Thyroid gland (tissue), 4 donors: ENCODE measurements around the gene LIFR. TPM values are rescaled to one million over a fixed set of nuclear protein-coding genes. Genes with fewer than 3 reads are reported as not detected.
A peak's percentile ranks its signal among the peaks of the same experiment; 100 is the strongest.

Experiments used
- DNase-seq, 2 donors: peaks; one replicate each; pipeline ENCODE4 v3.0.0-alpha.2; 2019
- H3K27ac ChIP-seq, 3 donors: fragments of 200-600 bp; sonication (generic); 1 replicate in 2 of 3; 2 replicates in 1 of 3; pipeline ENCODE4 v1.5.1; 2016 to 2019; ENCODE audit warnings: mild to moderate bottlenecking in 1 of 3, moderate library complexity in 1 of 3
- H3K27me3 ChIP-seq: fragments of 200-600 bp; sonication (generic); one replicate; pipeline ENCODE4 v1.5.1; 2019
- H3K36me3 ChIP-seq, 2 donors: fragments of 200-600 bp; sonication (generic); one replicate each; pipeline ENCODE4 v1.5.1; 2016 to 2019
- H3K4me1 ChIP-seq, 2 donors: fragments of 200-600 bp; sonication (generic); one replicate each; pipeline ENCODE4 v1.5.1; 2017 to 2019
- H3K4me3 ChIP-seq, 3 donors: fragments of 200-600 bp; sonication (generic); replicated peaks in 1 of 3; 1 replicate in 2 of 3; 2 replicates in 1 of 3; pipeline ENCODE4 v1.5.1; 2016; ENCODE audit warnings: mild to moderate bottlenecking in 1 of 3
- H3K9me3 ChIP-seq: fragments of 200-600 bp; sonication (generic); one replicate; pipeline ENCODE4 v1.5.1; 2017
- CTCF ChIP-seq, 6 experiments: fragments of 200-600 bp in 3 of 6; fragments of 450-650 bp in 3 of 6; sonication (generic) in 3 of 6; IDR thresholded peaks; one replicate each; pipeline ENCODE4 v1.5.1; 2016 to 2019; ENCODE audit warnings: antibody characterized with exemption in 6 of 6, mild to moderate bottlenecking in 2 of 6, inconsistent platforms in 1 of 6, moderate library complexity in 1 of 6
- POLR2A ChIP-seq, 2 donors: fragments of 450-650 bp; IDR thresholded peaks; one replicate each; pipeline ENCODE4 v1.6.1; 2017; ENCODE audit warnings: antibody characterized with exemption in 2 of 2, mild to moderate bottlenecking in 2 of 2, moderate library complexity in 1 of 2
- WGBS, 2 donors: methylation state at CpG; one replicate each; pipeline ENCODE4 v1.1.5; 2017; 5-methylcytosine and 5-hydroxymethylcytosine counted together
- intact Hi-C: fragments of 100-400 bp; cut with DNase I; formaldehyde crosslinking; loops from one replicate; pipeline ENCODE4 v1.15.1; 2023
- total RNA-seq, 4 donors: library from RNA; depleted of rRNA; stranded (reverse); fragments of >200 nt; gene quantifications; one replicate each; pipeline ENCODE4 v1.2.3, GENCODE V29; 2016

LIFR gene
- total RNA-seq, 4 donors from 2014 or later: 172 to 446 (median 233) TPM

GRCh38 chr5:38555354-38556087, 925 bp downstream of the LIFR start:
- Histone ChIP-seq H3K27ac (peak overlapping the region; percentile 90 to 97 (median 93)), H3K4me3 (peak overlapping the region; percentile 12 to 79 (median 42)), H3K36me3 (no peaks in the 10 kb centered on the region), H3K9me3 (no peaks in the 10 kb centered on the region), H3K27me3 (no peaks in the 10 kb centered on the region), H3K4me1 (peaks cover 47 to 52% of the 10 kb centered on the region in 2 donors)
- TF ChIP-seq CTCF (IDR thresholded peaks at IDR 0.05) (no peak), POLR2A (IDR thresholded peaks at IDR 0.05) (no peak)
- intact Hi-C loops: loop anchor here (10.0 kb wide), 1 partner anchor 109 kb away; no protein-coding TSS in a partner anchor
- 17 to 20% methylated on average over 11 of the region's 11 CpGs for WGBS, 2 donors
- no peak for DNase-seq

GRCh38 chr5:38554861-38555260, 1.6 kb downstream of the LIFR start:
- intact Hi-C loops: loop anchor here (10.0 kb wide), 1 partner anchor 110 kb away; no protein-coding TSS in a partner anchor
- no peaks in the 10 kb centered on the region for H3K27me3 ChIP-seq

GRCh38 chr5:38554403-38554802, 2.0 kb downstream of the LIFR start:
- WGBS, 2 donors: 67 to 69% methylated on average over 3 of the region's 3 CpGs
- peaks cover 42 to 47% of the 10 kb centered on the region in 2 donors for H3K4me1 ChIP-seq
- H3K36me3 ChIP-seq: no peaks in the 10 kb centered on the region
- H3K9me3 ChIP-seq: no peaks in the 10 kb centered on the region
- peak overlapping the region in 2 of 3 donors; percentile 42 to 79 for H3K4me3 ChIP-seq
- intact Hi-C loops: loop anchor here (10.0 kb wide), 1 partner anchor 110 kb away; no protein-coding TSS in a partner anchor
- DNase-seq: no peak
- TF ChIP-seq CTCF (IDR thresholded peaks at IDR 0.05): no peak
- TF ChIP-seq POLR2A (IDR thresholded peaks at IDR 0.05): no peak
- no peaks in the 10 kb centered on the region for H3K27me3 ChIP-seq
- H3K27ac ChIP-seq: peak overlapping the region in 2 of 3 donors; percentile 90 to 93

More at GRCh38 chr5:38554861-38555260, 1.6 kb downstream of the LIFR start:
- Histone ChIP-seq H3K4me1 (peaks cover 46 to 47% of the 10 kb centered on the region in 2 donors), H3K36me3 (no peaks in the 10 kb centered on the region), H3K9me3 (no peaks in the 10 kb centered on the region), H3K27ac (peak overlapping the region; percentile 90 to 97 (median 93)), H3K4me3 (peak overlapping the region in 2 of 3 donors; percentile 42 to 79)
- no peak for DNase-seq
- 17 to 32% methylated on average over 4 of the region's 4 CpGs for WGBS, 2 donors
- TF ChIP-seq POLR2A (IDR thresholded peaks at IDR 0.05) (peak in 1 of 2 donors; percentile 18), CTCF (IDR thresholded peaks at IDR 0.05) (no peak)

GRCh38 chr5:38553001-38553521, 3.4 kb downstream of the LIFR start:
- Histone ChIP-seq H3K36me3 (no peaks in the 10 kb centered on the region), H3K4me3 (peak overlapping the region in 2 of 3 donors; percentile 1 to 2), H3K27ac (peak overlapping the region; percentile 50 to 90 (median 51)), H3K4me1 (peaks cover 43 to 47% of the 10 kb centered on the region in 2 donors), H3K27me3 (no peaks in the 10 kb centered on the region), H3K9me3 (no peaks in the 10 kb centered on the region)
- 72 to 74% methylated on average over 2 of the region's 2 CpGs for WGBS, 2 donors
- DNase-seq: no peak
- intact Hi-C loops: loop anchor here (10.0 kb wide), 1 partner anchor 112 kb away; no protein-coding TSS in a partner anchor
- TF ChIP-seq CTCF (IDR thresholded peaks at IDR 0.05): no peak
